ENCODE measurements around the gene CSTF3.

- TF ChIP-seq, protein P1, sequence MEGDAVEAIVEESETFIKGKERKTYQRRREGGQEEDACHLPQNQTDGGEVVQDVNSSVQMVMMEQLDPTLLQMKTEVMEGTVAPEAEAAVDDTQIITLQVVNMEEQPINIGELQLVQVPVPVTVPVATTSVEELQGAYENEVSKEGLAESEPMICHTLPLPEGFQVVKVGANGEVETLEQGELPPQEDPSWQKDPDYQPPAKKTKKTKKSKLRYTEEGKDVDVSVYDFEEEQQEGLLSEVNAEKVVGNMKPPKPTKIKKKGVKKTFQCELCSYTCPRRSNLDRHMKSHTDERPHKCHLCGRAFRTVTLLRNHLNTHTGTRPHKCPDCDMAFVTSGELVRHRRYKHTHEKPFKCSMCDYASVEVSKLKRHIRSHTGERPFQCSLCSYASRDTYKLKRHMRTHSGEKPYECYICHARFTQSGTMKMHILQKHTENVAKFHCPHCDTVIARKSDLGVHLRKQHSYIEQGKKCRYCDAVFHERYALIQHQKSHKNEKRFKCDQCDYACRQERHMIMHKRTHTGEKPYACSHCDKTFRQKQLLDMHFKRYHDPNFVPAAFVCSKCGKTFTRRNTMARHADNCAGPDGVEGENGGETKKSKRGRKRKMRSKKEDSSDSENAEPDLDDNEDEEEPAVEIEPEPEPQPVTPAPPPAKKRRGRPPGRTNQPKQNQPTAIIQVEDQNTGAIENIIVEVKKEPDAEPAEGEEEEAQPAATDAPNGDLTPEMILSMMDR (IDR thresholded peaks at IDR 0.05; ENCODE audit: insufficient read depth, low read depth, low read length): no peak
- TF ChIP-seq EZH2 (IDR thresholded peaks at IDR 0.05; ENCODE audit: insufficient read depth, low read length): no peak
Observed at GRCh38 chr11:33109294-33109895, 51.9 kb downstream of the CSTF3 start.
